Activated CD4-positive, CD25-positive, alpha-beta regulatory T cell (primary cell): ENCODE data around the gene FRMD1.

Experiments used
- DNase-seq, 4 experiments: peaks; one replicate each; lab custom pipeline; 2025; lab: John Stamatoyannopoulos, UW

The FRMD1 gene

DNA sequence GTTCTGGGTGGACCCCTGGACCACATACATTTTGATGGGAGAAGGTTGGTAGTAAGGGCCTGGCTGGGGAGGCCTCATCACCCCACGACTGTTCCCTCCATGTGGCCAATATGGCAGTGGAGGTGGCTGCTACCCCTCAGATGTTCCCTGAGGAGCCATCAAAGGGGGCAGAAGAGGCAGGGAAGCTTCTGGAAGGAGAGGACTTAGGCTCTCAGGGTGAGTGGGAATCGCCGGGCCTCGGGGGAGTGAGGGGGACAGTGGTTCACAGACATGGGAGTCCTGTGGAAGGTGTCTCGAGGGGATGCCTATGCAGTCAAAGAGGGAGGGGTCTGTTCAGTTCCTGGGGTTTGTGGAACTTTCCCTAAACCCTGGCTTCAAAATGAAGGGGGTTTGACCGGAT is 32.9 kb upstream of the FRMD1 start:
- no peak for DNase-seq

DNA sequence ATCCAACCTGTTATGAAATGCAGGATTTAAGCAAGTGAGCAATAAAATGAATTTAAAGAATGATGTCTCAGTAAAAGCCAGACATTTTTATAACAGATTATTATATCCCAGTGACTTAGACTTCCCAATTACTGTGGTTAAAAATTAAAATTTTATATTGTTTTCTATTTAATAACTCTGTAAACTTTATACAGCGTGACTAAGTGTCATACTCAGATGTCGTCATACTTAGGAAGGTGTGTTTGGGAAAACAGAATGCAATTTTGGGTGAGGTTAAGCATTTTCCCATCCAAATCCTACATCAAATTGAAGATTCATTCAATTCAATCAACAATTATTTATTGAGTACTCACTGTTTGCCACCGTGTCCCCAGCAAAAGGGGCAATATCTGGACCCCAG is 31.4 kb upstream of the FRMD1 start:
- no peak for DNase-seq

DNA sequence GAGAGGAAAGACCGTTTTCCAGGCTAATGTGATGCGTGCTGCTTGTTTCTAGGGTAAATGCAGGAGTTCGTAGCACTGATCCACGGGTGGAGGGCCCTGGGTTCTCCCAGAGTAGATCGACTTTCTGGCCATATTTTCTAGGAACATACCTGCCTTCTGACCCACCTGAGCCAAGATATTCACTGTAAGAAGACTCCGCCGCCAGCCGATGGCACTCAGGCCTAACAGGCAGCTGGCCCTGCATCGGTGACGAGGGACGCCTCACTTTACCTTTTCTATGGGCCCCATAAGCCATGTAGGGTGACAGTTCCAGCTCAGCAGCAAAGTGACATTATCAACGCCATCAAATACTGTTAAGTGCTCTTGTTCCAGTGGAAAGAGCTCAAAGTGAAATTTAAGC is 30.2 kb upstream of the FRMD1 start:
- DNase-seq, result no peak

GRCh38 chr6:168107191-168107983 is 28.4 kb upstream of the FRMD1 start:
- DNase-seq, result no peak

DNA sequence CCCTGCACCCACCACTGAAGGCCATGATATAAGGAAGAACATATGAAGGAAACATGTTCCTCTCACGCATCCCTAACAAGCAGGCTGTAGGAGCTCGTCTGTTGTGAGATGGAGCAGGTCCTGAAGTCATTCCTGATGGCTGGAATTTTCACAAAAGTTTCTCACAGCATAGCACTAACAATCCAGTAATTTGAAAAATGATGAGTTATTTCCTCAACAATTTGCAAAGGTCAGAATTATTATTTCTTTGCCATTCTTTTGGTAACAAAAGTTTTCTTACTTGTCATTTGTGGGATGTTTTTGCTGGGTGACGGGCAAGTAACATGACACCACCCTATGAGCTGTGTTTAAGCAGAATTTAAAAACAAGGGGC is 27.6 kb upstream of the FRMD1 start:
- no peak for DNase-seq

DNA sequence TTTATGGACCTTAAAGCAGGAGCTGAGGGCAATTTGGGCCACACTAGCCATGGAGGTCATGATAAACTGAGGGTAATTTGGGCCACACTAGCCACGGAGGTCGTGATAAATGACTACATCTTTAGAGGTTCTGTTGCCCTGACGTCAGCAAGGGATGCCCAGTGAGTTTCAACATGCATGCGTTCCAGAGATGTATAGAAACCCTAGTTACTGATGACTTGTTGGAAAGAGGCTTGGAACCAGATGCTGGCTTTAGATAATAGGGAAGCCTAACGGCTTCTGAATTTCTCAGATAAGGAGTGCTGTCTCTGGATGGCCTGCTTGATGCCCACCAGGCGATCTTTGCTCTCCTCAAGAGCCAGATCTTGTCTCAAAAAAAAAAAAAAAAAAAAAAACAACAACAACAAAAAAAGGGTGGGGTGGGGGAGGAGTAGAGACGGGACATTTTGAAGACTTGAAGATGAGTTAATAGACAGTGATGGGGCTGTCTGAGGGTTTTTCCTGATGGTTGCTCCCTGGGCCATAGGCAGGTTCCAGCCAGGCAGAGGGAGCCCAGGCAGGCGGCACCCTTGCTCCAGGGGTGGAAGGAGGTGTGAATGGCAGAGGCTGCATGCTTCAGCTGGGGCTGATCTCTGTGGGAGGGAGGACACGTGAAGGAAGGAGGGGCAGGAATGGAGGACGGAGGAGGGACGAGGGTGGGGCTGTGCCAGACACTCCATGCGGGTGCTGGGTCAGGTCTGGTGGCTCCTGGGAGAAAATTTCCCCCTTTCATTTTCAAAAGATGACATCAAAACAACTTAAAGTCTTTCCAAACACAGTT is 27.0 kb upstream of the FRMD1 start:
- no peak for DNase-seq

- no peak for DNase-seq
These were observed 25.6 kb upstream of the FRMD1 start for GRCh38 chr6:168104636-168105035.

- DNase-seq, result no peak
These were observed 24.2 kb upstream of the FRMD1 start for GRCh38 chr6:168103050-168103830.

DNA sequence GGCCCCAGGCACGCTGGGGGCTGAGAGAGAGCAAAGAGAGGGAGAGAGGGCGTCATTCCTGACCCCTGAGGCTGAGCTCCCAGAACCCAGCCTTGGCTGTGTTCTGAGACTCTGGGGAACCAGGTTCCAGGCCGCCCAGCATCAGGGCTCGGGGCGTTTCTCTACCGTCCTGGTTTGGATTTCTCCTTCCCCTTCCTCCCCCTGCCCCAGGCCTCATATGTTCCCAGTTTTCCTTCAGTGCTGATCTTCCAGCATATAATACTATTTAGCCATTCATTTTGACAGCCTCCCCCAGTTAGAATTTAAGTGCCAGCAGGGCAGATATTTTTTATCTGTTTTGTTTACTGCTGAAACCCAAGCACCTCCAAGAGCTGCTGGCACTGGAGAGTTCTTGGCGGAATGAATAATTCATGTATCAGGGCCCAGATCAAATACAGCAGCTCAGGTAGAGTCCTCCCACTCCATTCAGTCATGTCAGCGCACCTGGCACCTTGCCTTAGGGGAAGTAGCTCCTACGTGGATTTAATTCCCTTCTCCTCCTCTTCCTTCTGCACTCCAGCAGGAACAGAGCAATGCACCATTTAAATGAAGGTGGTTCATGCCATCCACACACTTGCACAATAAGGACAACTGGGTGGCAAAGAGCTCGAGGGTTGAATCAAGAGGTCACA is 23.4 kb upstream of the FRMD1 start:
- no peak for DNase-seq

DNA sequence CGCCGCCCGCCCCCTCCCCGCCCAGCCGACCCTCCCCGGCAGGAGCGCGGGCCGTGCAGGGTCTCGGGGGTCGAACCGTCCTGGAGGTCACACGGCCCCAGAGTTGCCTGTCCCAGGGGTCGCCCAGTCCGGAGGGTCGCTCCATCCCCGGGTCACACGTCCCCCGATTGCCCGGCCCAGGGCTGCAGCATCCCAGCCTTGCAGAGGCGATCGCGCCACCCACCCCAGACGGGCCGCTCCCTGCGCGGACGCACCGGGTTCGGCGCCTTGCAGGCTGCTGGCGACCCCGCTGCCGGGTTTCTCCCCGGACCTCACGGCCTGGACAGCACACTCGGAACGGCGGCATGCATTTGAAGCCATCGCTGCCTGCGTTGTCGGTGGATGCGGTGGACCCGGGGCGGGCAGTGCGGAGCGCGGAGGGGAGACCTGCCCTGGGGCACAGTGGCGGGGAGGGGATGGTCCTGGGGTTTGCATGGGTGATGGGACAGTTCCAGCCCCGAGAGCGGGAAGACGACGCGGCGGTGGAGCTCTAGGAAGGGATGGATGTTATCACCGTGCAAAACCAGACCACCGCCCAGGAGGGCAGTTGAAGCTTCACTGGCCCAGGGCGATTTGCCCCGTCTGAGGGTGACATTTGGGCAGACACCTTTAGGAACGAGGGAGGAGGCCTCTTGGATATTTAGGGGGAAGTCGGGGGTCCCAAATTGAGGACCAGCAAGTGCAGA is 22.7 kb upstream of the FRMD1 start:
- DNase-seq, result no peak

- no peak for DNase-seq
These were observed 22.0 kb upstream of the FRMD1 start for GRCh38 chr6:168100803-168101589.

DNA sequence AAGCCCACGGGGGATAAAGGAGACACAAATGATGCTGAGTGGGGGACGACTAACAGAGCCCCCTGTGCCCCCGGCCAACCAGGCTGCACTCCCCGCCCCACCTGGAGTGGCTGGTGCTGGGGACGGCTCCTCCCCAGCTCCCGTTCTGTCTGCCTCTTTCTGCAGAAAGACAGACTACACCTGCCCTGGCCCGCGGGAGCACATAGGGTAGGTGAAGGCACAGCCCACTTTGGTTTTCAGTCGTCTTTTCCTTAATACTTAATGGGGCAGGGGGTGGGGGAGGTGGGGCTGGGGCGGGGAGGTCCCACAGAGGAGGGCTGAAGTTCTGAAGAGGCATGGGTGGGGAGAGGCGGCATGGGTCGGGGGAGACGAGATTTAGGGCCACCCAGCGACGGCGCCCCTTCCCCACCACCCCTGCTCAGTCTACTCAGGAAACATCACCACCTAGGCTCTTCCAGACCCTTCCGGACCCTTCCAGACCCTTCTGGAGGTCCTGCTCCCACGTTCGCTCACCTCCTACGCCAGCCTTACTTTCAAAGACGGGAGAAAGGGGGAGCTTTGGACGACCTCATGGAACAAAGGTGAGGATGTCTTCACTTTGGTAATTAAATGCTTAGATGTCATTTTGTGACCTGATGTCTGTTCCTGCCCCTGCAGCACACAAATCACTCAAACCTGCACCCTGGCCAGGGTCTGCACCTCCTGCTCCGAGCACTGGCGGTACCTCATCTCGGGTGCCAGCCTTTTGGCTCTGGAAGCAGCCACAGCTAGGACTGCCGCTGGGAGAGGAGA is 21.2 kb upstream of the FRMD1 start:
- no peak for DNase-seq

- no peak for DNase-seq
These were observed 20.4 kb upstream of the FRMD1 start for GRCh38 chr6:168099201-168100010.

- no peak for DNase-seq
These were observed 19.4 kb upstream of the FRMD1 start for GRCh38 chr6:168098431-168098861.

DNA sequence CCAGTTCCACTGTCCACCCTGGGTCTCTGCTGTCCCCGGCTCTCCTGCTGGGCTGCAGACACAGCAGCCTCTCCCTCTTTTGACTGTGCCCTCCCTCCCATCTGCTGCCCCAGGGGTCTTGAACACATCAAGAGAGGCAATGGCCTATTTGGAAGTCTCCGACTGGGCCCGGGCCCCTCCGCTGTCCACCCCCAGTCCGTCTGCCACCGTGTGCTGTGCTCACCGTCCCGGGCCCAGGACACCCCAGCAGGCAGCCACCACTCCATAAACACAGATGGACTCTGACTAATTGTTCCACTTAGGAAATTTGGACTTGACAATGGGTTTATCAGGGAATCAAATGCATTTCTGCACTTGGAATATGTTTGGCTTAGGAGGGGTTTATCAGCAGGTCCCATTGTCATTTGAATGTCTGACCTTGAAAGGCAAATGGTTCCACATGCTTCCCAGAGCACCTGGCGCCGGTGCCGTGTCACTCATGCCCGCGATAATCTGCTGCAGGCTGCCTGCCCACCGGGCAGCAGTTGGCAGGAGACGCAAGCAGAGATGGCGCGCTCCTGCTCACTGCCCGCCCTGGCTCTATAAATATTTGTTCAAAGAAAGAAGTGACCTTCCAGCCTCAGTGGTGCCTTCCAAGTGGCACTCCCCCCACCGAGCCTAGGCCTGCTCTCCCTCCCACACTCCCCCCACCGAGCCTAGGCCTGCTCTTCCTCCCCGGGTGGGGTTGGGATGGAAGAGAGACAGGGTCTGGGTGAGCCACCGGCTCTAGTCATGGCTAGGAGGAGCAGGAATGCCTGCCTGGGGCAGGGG is 18.8 kb upstream of the FRMD1 start:
- DNase-seq, result no peak

DNA sequence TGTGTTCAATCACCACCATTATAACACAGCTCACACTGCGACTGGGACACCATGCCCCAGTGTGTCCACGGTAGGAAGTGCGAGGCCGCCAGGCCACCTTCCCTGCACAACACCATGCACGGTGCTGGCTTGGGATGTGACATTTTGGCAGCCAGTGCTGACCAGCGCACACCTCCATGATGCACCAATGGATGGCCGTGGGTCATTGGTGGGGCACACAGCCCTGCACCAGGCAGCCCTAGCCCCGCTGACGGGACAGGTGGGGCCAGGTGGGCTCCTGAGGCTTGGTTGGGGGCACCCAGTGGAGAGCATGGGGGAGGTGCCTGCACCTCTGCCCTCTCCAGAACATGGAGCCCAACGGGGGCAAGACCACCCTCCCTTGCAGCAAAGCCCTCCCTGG is 18.2 kb upstream of the FRMD1 start:
- DNase-seq, result no peak

DNA sequence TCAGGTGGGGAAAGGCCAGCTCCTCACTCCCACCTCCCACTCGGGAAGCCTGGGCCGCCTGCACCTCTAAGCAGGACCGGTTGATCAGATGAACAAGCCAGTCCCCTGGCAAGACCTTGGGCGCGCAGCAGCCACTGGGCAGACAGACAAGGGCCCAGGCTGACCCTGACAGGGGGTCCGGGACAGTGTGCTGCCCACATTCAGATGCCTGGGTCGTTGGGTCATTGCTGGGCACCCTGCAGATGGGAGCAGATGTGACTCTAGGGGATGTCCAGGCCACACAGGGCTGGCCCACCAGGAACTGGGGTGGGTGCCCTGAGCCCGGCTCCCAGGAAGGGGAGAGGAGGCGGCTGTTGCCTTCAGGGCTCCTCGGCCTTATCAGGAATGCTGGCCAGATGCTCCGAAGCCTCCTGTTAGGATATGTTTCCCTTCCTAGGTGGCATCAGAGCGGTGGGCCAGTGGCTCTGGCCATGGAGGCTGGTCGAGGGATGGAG is 17.3 kb upstream of the FRMD1 start:
- no peak for DNase-seq

GRCh38 chr6:168095716-168096250 is 16.8 kb upstream of the FRMD1 start:
- no peak for DNase-seq
